BJ (cell line): Measurements from ENCODE around the gene TAS2R9. TPM values are rescaled to one million over a fixed set of nuclear protein-coding genes. Genes with fewer than 3 reads are reported as not detected.
A peak's percentile ranks its signal among the peaks of the same experiment; 100 is the strongest.
"Not testable (repeated sequence)": the region's sequence is repeated elsewhere in the genome, so short reads cannot be mapped to it uniquely, and the experiment has no call there.

Experiments used
- CTCF ChIA-PET: fragments of 350-600 bp; formaldehyde crosslinking; extraction: SDS; loops from one replicate; lab custom pipeline; 2021; ENCODE audit warnings: antibody characterized with exemption, inconsistent platforms; lab: Yijun Ruan, JAX
- POLR2A ChIA-PET: fragments of 300-600 bp; sonication (Branson Sonifier 250); formaldehyde crosslinking; extraction: SDS; loops from one replicate; lab custom pipeline; 2021; ENCODE audit warnings: antibody characterized with exemption; lab: Charles Lee
- DNase-seq: peaks from one replicate; pipeline ENCODE4 v3.0.0-alpha.2; 2011; ENCODE audit warnings: low read depth
- H3K27me3 ChIP-seq: 2 replicates; pipeline ENCODE4 v1.6.0; 2011; ENCODE audit warnings: low read length; ENCODE audit not compliant: control insufficient read depth, insufficient read depth
- H3K36me3 ChIP-seq: 2 replicates; pipeline ENCODE4 v1.5.1; 2011; ENCODE audit warnings: low read length; ENCODE audit not compliant: control insufficient read depth, insufficient read depth
- H3K4me3 ChIP-seq: 2 replicates; pipeline ENCODE4 v1.5.1; 2011; ENCODE audit warnings: low read depth, mild to moderate bottlenecking, control low read depth, low read length
- CTCF ChIP-seq: IDR thresholded peaks from 2 replicates; pipeline ENCODE4 v1.5.1; 2011; ENCODE audit warnings: low read depth, mild to moderate bottlenecking, control low read depth, inconsistent platforms, low read length, moderate library complexity; ENCODE audit not compliant: insufficient read depth
- polyA plus RNA-seq: library from polyadenylated mRNA; depleted of rRNA; stranded (reverse); fragments of >200 nt; gene quantifications from 2 replicates; pipeline ENCODE4 v1.2.3, GENCODE V29; 2011

The TAS2R9 gene
- polyA plus RNA-seq, 1 experiment, result not detected

GRCh38 chr12:10794222-10794621 lies 15.7 kb downstream of the TAS2R9 start:
- CTCF ChIA-PET, result no interaction called here
- no peaks in the 10 kb centered on the region for H3K36me3 ChIP-seq
- POLR2A ChIA-PET, result no interaction called here
- no peak for TF ChIP-seq CTCF
- H3K27me3 ChIP-seq, result no peaks in the 10 kb centered on the region
- H3K4me3 ChIP-seq, result no peak overlapping the region
- DNase-seq, result no peak

GRCh38 chr12:10791769-10792168 lies 18.2 kb downstream of the TAS2R9 start:
- CTCF ChIA-PET, DNase-seq, POLR2A ChIA-PET: not testable (repeated sequence)

GRCh38 chr12:10783252-10783651 lies 26.7 kb downstream of the TAS2R9 start:
- POLR2A ChIA-PET, result no interaction called here
- Histone ChIP-seq H3K27me3 (no peaks in the 10 kb centered on the region), H3K4me3 (no peak overlapping the region), H3K36me3 (no peaks in the 10 kb centered on the region)
- TF ChIP-seq CTCF, result no peak
- DNase-seq, result no peak
- CTCF ChIA-PET, result interaction anchor here (0.6 kb wide), 1 partner anchor 12 kb away, joined by 4 read pairs; no protein-coding TSS in a partner anchor

More at GRCh38 chr12:10791769-10792168, 18.2 kb downstream of the TAS2R9 start:
- H3K27me3 ChIP-seq, H3K36me3 ChIP-seq, H3K4me3 ChIP-seq: not testable (repeated sequence)

- DNase-seq, result no peak
- no peaks in the 10 kb centered on the region for H3K36me3 ChIP-seq
- ChIA-PET CTCF (interaction anchor here (1.5 kb wide), 1 partner anchor 709 kb away, joined by 5 read pairs; no protein-coding TSS in a partner anchor), POLR2A (no interaction called here)
- TF ChIP-seq CTCF, result no peak
- H3K27me3 ChIP-seq, result no peaks in the 10 kb centered on the region; the same call in 1 of the 2 replicates
- H3K4me3 ChIP-seq, result no peak overlapping the region
Observed at GRCh38 chr12:10779103-10779502, 30.9 kb downstream of the TAS2R9 start.

GRCh38 chr12:10771132-10771733 lies 38.7 kb downstream of the TAS2R9 start:
- CTCF ChIA-PET, result interaction anchor here (0.6 to 8.1 kb wide), 13 partner anchors 12 to 1262 kb away, joined by 3 to 72 read pairs (median 4); partner anchors contain the start of gene SMIM10L1

More at GRCh38 chr12:10771132-10771733, 38.7 kb downstream of the TAS2R9 start:
- no peaks in the 10 kb centered on the region for H3K36me3 ChIP-seq
- no peak for DNase-seq
- peaks cover 2% of the 10 kb centered on the region for H3K27me3 ChIP-seq
- POLR2A ChIA-PET, result interaction anchor here (0.6 kb wide), 1 partner anchor 1262 kb away, joined by 7 read pairs; no protein-coding TSS in a partner anchor
- no peak overlapping the region for H3K4me3 ChIP-seq
- peak; percentile 54; the same call in 1 of the 2 replicates for TF ChIP-seq CTCF
